OCI-LY7 (cell line): ENCODE results near the gene C4orf36. TPM values are rescaled to one million over a fixed set of nuclear protein-coding genes. Genes with fewer than 3 reads are reported as not detected.

ENCODE experiments used
- Bru-seq: library from RNA; stranded (reverse); fragments of 400-500 nt; gene quantifications from one replicate; lab custom pipeline; 2021; lab: Mats Ljungman, UMichigan
- BruChase-seq, 2 experiments: library from RNA; stranded (reverse); fragments of 400-500 nt; gene quantifications; one replicate each; lab custom pipeline; 2021; lab: Mats Ljungman, UMichigan
- BruUV-seq: library from RNA; stranded (reverse); fragments of 400-500 nt; replicated peaks from 2 replicates; lab custom pipeline; 2021; lab: Mats Ljungman, UMichigan
- CTCF ChIA-PET: fragments of 300-600 bp; sonication (Branson Sonifier 250); formaldehyde crosslinking; loops from one replicate; lab custom pipeline; 2022; ENCODE audit warnings: antibody characterized with exemption; ENCODE audit not compliant: unreplicated experiment; lab: Charles Lee
- POLR2A ChIA-PET: fragments of 300-600 bp; sonication (Branson Sonifier 250); formaldehyde crosslinking; loops from one replicate; lab custom pipeline; 2022; ENCODE audit warnings: antibody characterized with exemption; lab: Charles Lee
- DNase-seq: peaks from one replicate; pipeline ENCODE4 v3.0.0-alpha.2; 2015; ENCODE audit warnings: low spot score
- H2AFZ ChIP-seq: fragments of 200-600 bp; sonication (generic), shearing (Covaris generic); 2 replicates; pipeline ENCODE4 v1.6.1; 2014; ENCODE audit warnings: mild to moderate bottlenecking, antibody characterized with exemption, low read length, moderate library complexity
- H3K27ac ChIP-seq: fragments of 200-600 bp; sonication (generic); 2 replicates; pipeline ENCODE4 v1.5.1; 2014; ENCODE audit warnings: mixed run types, low read depth, mild to moderate bottlenecking, moderate library complexity, low read length, inconsistent platforms; ENCODE audit not compliant: poor library complexity, severe bottlenecking
- H3K36me3 ChIP-seq: fragments of 200-600 bp; sonication (generic); 2 replicates; pipeline ENCODE4 v1.6.1; 2014; ENCODE audit warnings: mild to moderate bottlenecking, antibody characterized with exemption, low read length, moderate library complexity, mixed read lengths; ENCODE audit not compliant: insufficient read depth
- H3K4me1 ChIP-seq: fragments of 200-600 bp; sonication (generic); 2 replicates; pipeline ENCODE4 v1.5.1; 2014; ENCODE audit warnings: mild to moderate bottlenecking, low read length; ENCODE audit not compliant: insufficient read depth, poor library complexity, severe bottlenecking
- H3K4me2 ChIP-seq: fragments of 200-600 bp; sonication (generic); 2 replicates; pipeline ENCODE4 v1.6.1; 2014; ENCODE audit warnings: mild to moderate bottlenecking, low read length
- H3K4me3 ChIP-seq: fragments of 200-600 bp; sonication (generic); 2 replicates; pipeline ENCODE4 v1.5.1; 2014; ENCODE audit warnings: mild to moderate bottlenecking, low read depth, low read length; ENCODE audit not compliant: poor library complexity, severe bottlenecking
- H3K79me2 ChIP-seq: fragments of 200-600 bp; sonication (generic); 2 replicates; pipeline ENCODE4 v1.6.1; 2016; ENCODE audit warnings: low read depth, mild to moderate bottlenecking, low read length, moderate library complexity, mixed read lengths; ENCODE audit not compliant: insufficient read depth
- H3K9me2 ChIP-seq: fragments of 200-600 bp; sonication (generic); 2 replicates; pipeline ENCODE4 v1.6.1; 2016; ENCODE audit warnings: mild to moderate bottlenecking, low read length, mixed read lengths; ENCODE audit not compliant: insufficient read depth
- H3K9me3 ChIP-seq: fragments of 200-600 bp; sonication (generic); 2 replicates; pipeline ENCODE4 v1.6.1; 2014; ENCODE audit warnings: mild to moderate bottlenecking, mixed run types, low read length, mixed read lengths
- H4K20me1 ChIP-seq: fragments of 200-600 bp; sonication (generic); 2 replicates; pipeline ENCODE4 v1.6.1; 2014; ENCODE audit warnings: mild to moderate bottlenecking, antibody characterized with exemption, low read length, moderate library complexity, mixed read lengths; ENCODE audit not compliant: insufficient read depth
- EZH2phosphoT487 ChIP-seq: fragments of 200-600 bp; sonication (generic); IDR thresholded peaks from 2 replicates; pipeline ENCODE4 v1.6.1; 2018; ENCODE audit warnings: low read depth, borderline replicate concordance, mild to moderate bottlenecking, mixed run types, antibody characterized with exemption, low read length, moderate library complexity, mixed read lengths
- intact Hi-C: fragments of 100-400 bp; cut with micrococcal nuclease; formaldehyde crosslinking; loops from one replicate; pipeline ENCODE4 v1.10.0; 2022; ENCODE audit not compliant: unreplicated experiment
- long read RNA-seq: library from polyadenylated mRNA; stranded (forward); transcript quantifications from one replicate; pipeline ENCODE4 v2.0.0, GENCODE V29; 2022
- total RNA-seq, 2 experiments: library from RNA; depleted of rRNA in 1 of 2; stranded (reverse); fragments of >200 nt in 1 of 2; shearing (Covaris generic) in 1 of 2; gene quantifications; 2 replicates each; pipeline ENCODE4 v1.2.3, GENCODE V29; 2014 to 2022
- TF ChIP-seq, protein P1 (sequence below): fragments of 200-600 bp; sonication (generic); conservative IDR thresholded peaks from 2 replicates; pipeline ENCODE4 v1.5.1; 2014; ENCODE audit warnings: mild to moderate bottlenecking, antibody characterized with exemption, low read length, moderate library complexity, mixed read lengths

C4orf36 gene, protein sequence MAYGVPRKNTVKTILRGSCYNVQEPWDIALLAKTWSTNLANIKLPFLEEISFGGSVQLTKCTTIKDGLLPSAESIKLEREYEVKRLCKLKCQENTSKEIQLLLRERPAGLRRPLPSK
- total RNA-seq (2014; rRNA removed; shearing (Covaris generic)) (not detected in 2 replicates), total RNA-seq (2022) (1.4 TPM in 1 of 2 replicates, not detected in the other), Bru-seq, nascent RNA (percentile 36 among the genes with signal in this experiment), BruChase-seq, experiment 1, labeled RNA remaining after a 6-hour chase (percentile 39 among the genes with signal in this experiment), BruChase-seq, experiment 2, labeled RNA remaining after a 2-hour chase (percentile 37 among the genes with signal in this experiment)
- long read RNA-seq, partial matches to known transcripts = 0 of 1 reads
- long read RNA-seq, other reads (novel, unspliced or antisense) = 1 of 1 reads

DNA sequence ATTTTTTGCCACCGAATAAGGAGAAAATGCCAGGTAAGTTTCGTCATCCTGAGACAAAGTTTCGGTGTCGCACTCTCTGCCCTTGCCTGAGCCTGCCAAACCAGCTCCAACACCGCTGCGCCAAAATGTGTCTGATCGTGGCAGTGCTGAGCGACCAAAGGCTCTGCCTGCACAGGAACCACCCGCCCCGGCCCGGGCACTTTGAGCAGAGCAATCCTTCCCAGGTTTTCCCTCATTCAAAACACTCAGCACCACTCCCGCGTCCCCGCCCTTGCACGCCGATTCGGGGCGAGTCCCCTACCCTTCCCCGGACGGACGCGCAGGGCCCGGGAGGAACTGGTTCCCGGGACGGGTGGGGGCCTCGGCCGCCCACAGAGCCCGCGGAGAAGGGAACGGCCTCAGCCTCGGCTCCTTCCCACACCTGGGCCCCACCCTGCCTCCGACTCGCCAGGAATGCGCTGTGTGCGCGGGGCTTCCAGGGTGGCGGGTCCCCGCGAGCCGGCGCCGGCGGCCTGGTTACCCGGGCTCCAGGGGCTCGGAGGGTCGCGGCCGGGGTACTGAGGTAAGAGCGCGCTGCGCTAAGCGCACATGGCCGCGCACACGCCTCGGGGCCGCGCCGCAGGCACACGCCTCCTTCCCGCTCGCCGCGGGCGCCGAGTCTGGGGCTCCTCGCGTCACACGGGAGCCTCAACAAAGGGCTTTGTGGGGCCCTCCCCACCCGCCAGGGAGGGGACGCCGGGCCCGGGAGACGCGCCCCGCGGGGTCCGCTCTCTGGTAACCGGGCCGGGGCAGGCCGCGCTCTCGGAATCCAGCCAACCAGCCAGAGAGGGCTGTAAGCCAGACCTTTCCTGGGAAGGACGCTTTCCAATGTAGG, at the start of gene C4orf36:
Gene C4orf36, minus strand, starts transcription at position 661 of the 874 bp plus-strand sequence. CDS start 902 bp downstream, outside the sequence.
- no peak for DNase-seq
- Histone ChIP-seq H3K4me1 (no peaks in the 10 kb centered on the region), H3K36me3 (no peaks in the 10 kb centered on the region), H2AFZ (no peak within 1 kb of the TSS), H3K4me2 (peak within 1 kb of the TSS; percentile 38; the same call in 1 of the 2 replicates), H3K79me2 (no peaks in the 10 kb centered on the region), H3K9me2 (no peaks in the 10 kb centered on the region), H3K9me3 (no peaks in the 10 kb centered on the region), H4K20me1 (no peaks in the 10 kb centered on the region), H3K4me3 (peak within 1 kb of the TSS; percentile 40), H3K27ac (no peak within 1 kb of the TSS)
- ChIA-PET POLR2A (no interaction called here), CTCF (no interaction called here)
- no peak for TF ChIP-seq EZH2phosphoT487
- TF ChIP-seq, protein P1, sequence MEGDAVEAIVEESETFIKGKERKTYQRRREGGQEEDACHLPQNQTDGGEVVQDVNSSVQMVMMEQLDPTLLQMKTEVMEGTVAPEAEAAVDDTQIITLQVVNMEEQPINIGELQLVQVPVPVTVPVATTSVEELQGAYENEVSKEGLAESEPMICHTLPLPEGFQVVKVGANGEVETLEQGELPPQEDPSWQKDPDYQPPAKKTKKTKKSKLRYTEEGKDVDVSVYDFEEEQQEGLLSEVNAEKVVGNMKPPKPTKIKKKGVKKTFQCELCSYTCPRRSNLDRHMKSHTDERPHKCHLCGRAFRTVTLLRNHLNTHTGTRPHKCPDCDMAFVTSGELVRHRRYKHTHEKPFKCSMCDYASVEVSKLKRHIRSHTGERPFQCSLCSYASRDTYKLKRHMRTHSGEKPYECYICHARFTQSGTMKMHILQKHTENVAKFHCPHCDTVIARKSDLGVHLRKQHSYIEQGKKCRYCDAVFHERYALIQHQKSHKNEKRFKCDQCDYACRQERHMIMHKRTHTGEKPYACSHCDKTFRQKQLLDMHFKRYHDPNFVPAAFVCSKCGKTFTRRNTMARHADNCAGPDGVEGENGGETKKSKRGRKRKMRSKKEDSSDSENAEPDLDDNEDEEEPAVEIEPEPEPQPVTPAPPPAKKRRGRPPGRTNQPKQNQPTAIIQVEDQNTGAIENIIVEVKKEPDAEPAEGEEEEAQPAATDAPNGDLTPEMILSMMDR = no peak
- intact Hi-C loops = no loop called here
- BruUV-seq = no TSS peak

DNA sequence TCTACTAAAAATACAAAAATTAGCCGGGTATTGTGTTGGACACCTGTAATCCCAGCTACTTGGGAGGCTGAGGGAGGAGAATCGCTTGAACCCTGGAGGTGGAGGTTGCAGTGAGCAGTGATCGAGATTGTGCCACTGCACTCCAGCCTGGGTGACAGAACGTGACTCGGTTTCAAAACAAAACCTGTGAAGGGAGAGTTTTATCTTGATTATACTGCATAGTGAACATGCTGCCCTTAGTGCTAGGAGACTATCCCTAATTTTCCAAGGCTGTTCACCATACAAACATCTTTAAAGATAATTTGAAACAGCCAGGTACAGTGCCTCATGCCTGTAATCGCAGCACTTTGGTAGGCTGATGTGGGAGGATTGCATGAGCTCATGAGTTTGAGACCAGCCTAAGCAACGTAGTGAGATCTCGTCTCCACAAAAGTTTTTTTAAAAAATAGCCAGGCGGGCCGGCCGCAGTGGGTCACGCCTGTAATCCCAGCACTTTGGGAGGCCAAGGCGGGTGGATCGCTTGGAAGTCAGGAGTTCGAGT, 48.8 kb upstream of the C4orf36 start:
- Histone ChIP-seq H3K79me2 (peaks cover 91% of the 10 kb centered on the region), H3K9me3 (no peaks in the 10 kb centered on the region), H3K27ac (peak overlapping the region; percentile 91), H4K20me1 (peaks cover 12% of the 10 kb centered on the region), H2AFZ (no peak overlapping the region), H3K4me1 (peaks cover 80% of the 10 kb centered on the region), H3K36me3 (peaks cover 20% of the 10 kb centered on the region; the same call in 1 of the 2 replicates), H3K4me2 (peak overlapping the region; percentile 93), H3K4me3 (peak overlapping the region; percentile 92), H3K9me2 (no peaks in the 10 kb centered on the region)
- DNase-seq = no peak
- TF ChIP-seq, protein P1 = no peak
- no peak for TF ChIP-seq EZH2phosphoT487
- POLR2A ChIA-PET = interaction anchor here (1.6 to 7.5 kb wide), 5 partner anchors 12 to 65 kb away, joined by 4 to 125 read pairs (median 6); no protein-coding TSS in a partner anchor
- BruUV-seq = no TSS peak
- CTCF ChIA-PET = no interaction called here
- intact Hi-C loops = no loop called here
